Prostate gland (tissue), 2 donors: ENCODE data around the gene PAQR6.

Source experiments
- CTCF ChIP-seq, 4 experiments: fragments of 200-600 bp in 2 of 4; fragments of 450-650 bp in 2 of 4; sonication (generic) in 2 of 4; IDR thresholded peaks; 1 replicate in 3 of 4; 2 replicates in 1 of 4; pipeline ENCODE4 v1.5.1; 2016 to 2019; ENCODE audit warnings: antibody characterized with exemption in 4 of 4, mild to moderate bottlenecking in 2 of 4, moderate library complexity in 2 of 4
- POLR2A ChIP-seq: fragments of 450-650 bp; IDR thresholded peaks from one replicate; pipeline ENCODE4 v1.6.1; 2016; ENCODE audit warnings: antibody characterized with exemption, mild to moderate bottlenecking
- POLR2AphosphoS5 ChIP-seq: sonication (generic); formaldehyde crosslinking; IDR thresholded peaks from one replicate; pipeline ENCODE4 v1.6.1; 2017; ENCODE audit warnings: antibody characterized with exemption

- TF ChIP-seq CTCF (IDR thresholded peaks at IDR 0.05), result no peak
- no peak for TF ChIP-seq POLR2A
- TF ChIP-seq POLR2AphosphoS5, result no peak
Observed at GRCh38 chr1:156221986-156222692, 25.7 kb downstream of the PAQR6 start.
